Breast epithelium (tissue), 4 donors: Measurements from ENCODE around the gene TRPM3. TPM values are rescaled to one million over a fixed set of nuclear protein-coding genes. Genes with fewer than 3 reads are reported as not detected.
"Not testable (repeated sequence)": the region's sequence is repeated elsewhere in the genome, so short reads cannot be mapped to it uniquely, and the experiment has no call there.

ENCODE experiments used
- DNase-seq, 2 donors: peaks; one replicate each; pipeline ENCODE4 v3.0.0-alpha.2; 2019; ENCODE audit warnings: low spot score in 2 of 2
- H3K27ac ChIP-seq, 2 donors: fragments of 200-600 bp; sonication (generic) in 1 of 2; one replicate each; pipeline ENCODE4 v1.5.1; 2016 to 2019; ENCODE audit warnings: mild to moderate bottlenecking in 1 of 2
- H3K27me3 ChIP-seq, 2 donors: fragments of 200-600 bp; sonication (generic) in 1 of 2; one replicate each; pipeline versions ENCODE4 v1.5.1 to v1.6.0; 2017 to 2019; ENCODE audit warnings: control low read depth in 1 of 2, mild to moderate bottlenecking in 1 of 2
- H3K36me3 ChIP-seq: fragments of 200-600 bp; one replicate; pipeline ENCODE4 v1.5.1; 2019
- H3K4me1 ChIP-seq, 2 donors: fragments of 200-600 bp; sonication (generic); one replicate each; pipeline ENCODE4 v1.5.1; 2016 to 2019; ENCODE audit warnings: control low read depth in 1 of 2
- H3K4me3 ChIP-seq, 3 donors: fragments of 200-600 bp; sonication (generic); 1 replicate in 2 of 3; 2 replicates in 1 of 3; pipeline ENCODE4 v1.5.1; 2016 to 2019; ENCODE audit warnings: mild to moderate bottlenecking in 3 of 3, moderate library complexity in 2 of 3
- H3K9me3 ChIP-seq, 2 donors: fragments of 200-600 bp; sonication (generic) in 1 of 2; one replicate each; pipeline ENCODE4 v1.5.1; 2016 to 2019; ENCODE audit warnings: control low read depth in 1 of 2
- CTCF ChIP-seq, 3 donors: fragments of 450-650 bp; IDR thresholded peaks; one replicate each; pipeline ENCODE4 v1.5.1; 2016 to 2017; ENCODE audit warnings: antibody characterized with exemption in 3 of 3, mild to moderate bottlenecking in 3 of 3, moderate library complexity in 3 of 3
- POLR2A ChIP-seq: fragments of 450-650 bp; IDR thresholded peaks from one replicate; pipeline ENCODE4 v1.6.1; 2016; ENCODE audit warnings: antibody characterized with exemption, mild to moderate bottlenecking, moderate library complexity
- POLR2AphosphoS5 ChIP-seq, 3 donors: sonication (generic); formaldehyde crosslinking; IDR thresholded peaks; one replicate each; pipeline ENCODE4 v1.6.1; 2017; ENCODE audit warnings: antibody characterized with exemption in 3 of 3
- intact Hi-C: fragments of 100-400 bp; cut with DNase I; formaldehyde crosslinking; loops from one replicate; pipeline ENCODE4 v1.15.1; 2023; ENCODE audit warnings: low total_unique reads
- total RNA-seq, 3 donors: library from RNA; depleted of rRNA; stranded (reverse); fragments of >200 nt; gene quantifications; one replicate each; pipeline ENCODE4 v1.1.0, GENCODE V29; 2016

TRPM3 gene
- total RNA-seq, 3 donors from 2014 or later = 0.33 to 0.88 (median 0.64) TPM

DNA sequence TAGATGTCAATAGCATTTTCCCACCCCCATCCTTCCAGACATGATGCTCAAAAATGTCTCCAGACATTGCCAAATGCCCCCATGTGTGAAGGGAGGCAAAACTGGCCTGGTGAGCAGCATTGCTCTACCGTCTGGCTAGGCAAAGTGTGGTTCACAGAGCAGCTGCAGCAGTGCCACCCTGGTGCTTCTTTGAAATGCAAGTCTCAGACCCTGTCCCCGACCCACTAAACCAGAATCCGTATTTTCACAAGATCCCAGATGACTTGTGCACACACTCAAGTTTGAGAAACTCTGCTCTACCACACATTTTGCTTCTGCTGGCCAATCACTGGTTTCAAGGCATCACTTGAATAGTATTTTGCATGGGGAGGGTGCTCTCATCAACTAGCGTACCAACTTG, 480.4 kb downstream of the TRPM3 start:
- intact Hi-C loops = no loop called here
- TF ChIP-seq CTCF (IDR thresholded peaks at IDR 0.05) = no peak
- no peak for TF ChIP-seq POLR2A
- TF ChIP-seq POLR2AphosphoS5 (IDR thresholded peaks at IDR 0.05) = no peak
- Histone ChIP-seq H3K4me1 (no peaks in the 10 kb centered on the region), H3K27me3 (no peaks in the 10 kb centered on the region), H3K4me3 (no peak overlapping the region), H3K27ac (no peak overlapping the region), H3K36me3 (no peaks in the 10 kb centered on the region), H3K9me3 (no peaks in the 10 kb centered on the region)
- no peak for DNase-seq

GRCh38 chr9:70639853-70640814, 481.3 kb downstream of the TRPM3 start:
- Histone ChIP-seq H3K4me1 (no peaks in the 10 kb centered on the region), H3K27ac (no peak overlapping the region), H3K27me3 (no peaks in the 10 kb centered on the region), H3K36me3 (no peaks in the 10 kb centered on the region), H3K4me3 (no peak overlapping the region), H3K9me3 (no peaks in the 10 kb centered on the region)
- DNase-seq = no peak
- intact Hi-C loops = no loop called here
- TF ChIP-seq POLR2A (no peak), CTCF (IDR thresholded peaks at IDR 0.05) (peak in 2 of 3 donors; percentile 43 to 67), POLR2AphosphoS5 (IDR thresholded peaks at IDR 0.05) (no peak)

- TF ChIP-seq CTCF (IDR thresholded peaks at IDR 0.05) (no peak), POLR2A (no peak), POLR2AphosphoS5 (IDR thresholded peaks at IDR 0.05) (no peak)
- intact Hi-C loops = no loop called here
- no peak for DNase-seq
- H3K36me3 ChIP-seq = no peaks in the 10 kb centered on the region
- no peaks in the 10 kb centered on the region for H3K4me1 ChIP-seq
- H3K9me3 ChIP-seq = no peaks in the 10 kb centered on the region
- no peaks in the 10 kb centered on the region for H3K27me3 ChIP-seq
- no peak overlapping the region for H3K4me3 ChIP-seq
- H3K27ac ChIP-seq = no peak overlapping the region
Measured at GRCh38 chr9:70635790-70636189, 485.6 kb downstream of the TRPM3 start.

DNA sequence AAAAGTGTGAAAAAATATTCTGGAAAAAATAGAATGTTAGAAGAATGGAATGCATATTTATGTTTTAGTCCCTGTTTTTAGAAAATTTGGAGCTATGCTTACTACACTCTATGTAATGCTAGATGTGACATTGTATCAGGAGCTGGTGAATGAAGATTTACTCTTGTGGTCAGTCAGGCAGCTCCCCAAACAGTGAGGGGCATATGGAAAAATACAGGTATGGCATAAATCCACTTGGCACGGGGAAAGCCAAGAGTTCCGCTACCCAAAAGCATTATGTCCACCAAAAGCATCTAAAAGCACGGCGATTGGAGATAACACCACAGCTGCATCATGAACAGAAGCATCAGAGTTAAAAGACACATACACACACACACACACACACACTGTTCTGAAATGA, 486.7 kb downstream of the TRPM3 start:
- Histone ChIP-seq H3K27me3 (no peaks in the 10 kb centered on the region), H3K27ac (no peak overlapping the region), H3K9me3 (no peaks in the 10 kb centered on the region), H3K4me1 (no peaks in the 10 kb centered on the region), H3K4me3 (no peak overlapping the region), H3K36me3 (no peaks in the 10 kb centered on the region)
- DNase-seq = no peak
- no peak for TF ChIP-seq POLR2AphosphoS5 (IDR thresholded peaks at IDR 0.05)
- no peak for TF ChIP-seq POLR2A
- intact Hi-C loops = no loop called here

DNA sequence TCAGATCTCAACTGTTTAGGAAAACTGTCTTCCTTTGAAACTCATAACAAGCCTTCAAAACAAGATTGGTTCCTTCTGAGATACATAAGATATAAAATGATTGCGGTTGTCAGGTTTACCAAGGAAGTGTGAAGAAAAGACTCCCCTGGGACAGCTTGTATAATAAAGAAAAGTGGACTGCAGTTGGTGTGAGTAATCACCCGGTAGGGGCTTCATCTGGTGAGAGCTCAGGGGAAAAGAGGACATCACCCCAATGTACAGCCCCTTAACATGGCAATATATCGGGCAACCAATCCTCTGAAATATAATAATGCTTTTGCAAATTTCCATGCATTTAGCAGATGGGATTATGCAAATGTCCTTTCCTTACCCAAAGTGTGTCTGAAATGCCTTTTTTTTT, 490.4 kb downstream of the TRPM3 start:
- H3K36me3 ChIP-seq = no peaks in the 10 kb centered on the region
- no peak overlapping the region for H3K4me3 ChIP-seq
- no peaks in the 10 kb centered on the region for H3K27me3 ChIP-seq
- intact Hi-C loops = no loop called here
- TF ChIP-seq POLR2AphosphoS5 (IDR thresholded peaks at IDR 0.05) = no peak
- TF ChIP-seq POLR2A = no peak
- no peak for TF ChIP-seq CTCF (IDR thresholded peaks at IDR 0.05)
- H3K9me3 ChIP-seq = no peaks in the 10 kb centered on the region
- no peaks in the 10 kb centered on the region for H3K4me1 ChIP-seq
- DNase-seq = no peak
- H3K27ac ChIP-seq = no peak overlapping the region

DNA sequence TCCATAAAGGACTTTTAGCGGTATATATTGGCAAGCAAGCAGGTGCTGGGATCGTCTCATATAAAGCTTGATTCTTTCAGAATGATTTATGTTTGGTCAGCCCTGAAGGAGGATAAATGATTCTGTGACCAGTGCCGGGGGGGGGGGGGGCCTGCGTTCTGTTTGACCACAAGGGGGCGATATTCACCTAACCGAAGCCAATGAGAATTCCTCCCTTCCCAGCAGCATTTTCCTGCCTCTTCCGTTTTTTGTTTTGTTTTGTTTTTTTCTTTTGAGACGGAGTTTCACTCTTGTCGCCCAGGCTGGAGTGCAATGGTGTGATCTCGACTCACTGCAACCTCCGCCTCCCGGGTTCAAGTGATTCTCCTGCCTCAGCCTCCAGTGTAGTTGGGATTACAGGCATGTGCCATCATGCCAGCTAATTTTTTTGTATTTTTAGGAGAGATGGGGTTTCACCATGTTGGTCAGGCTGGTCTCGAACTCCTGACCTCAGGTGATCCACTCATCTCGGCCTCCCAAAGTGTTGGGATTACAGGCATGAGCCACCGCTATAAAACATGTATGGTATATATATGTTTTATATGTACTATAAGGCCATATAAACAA, 492.2 kb downstream of the TRPM3 start:
- DNase-seq, H3K9me3 ChIP-seq, H3K36me3 ChIP-seq, H3K4me1 ChIP-seq, H3K27ac ChIP-seq, H3K4me3 ChIP-seq, intact Hi-C loops, H3K27me3 ChIP-seq: not testable (repeated sequence)
